ENCODE data around the gene DOC2A.
"Not testable (repeated sequence)": the region's sequence is repeated elsewhere in the genome, so short reads cannot be mapped to it uniquely, and the experiment has no call there.

DOC2A gene

DNA sequence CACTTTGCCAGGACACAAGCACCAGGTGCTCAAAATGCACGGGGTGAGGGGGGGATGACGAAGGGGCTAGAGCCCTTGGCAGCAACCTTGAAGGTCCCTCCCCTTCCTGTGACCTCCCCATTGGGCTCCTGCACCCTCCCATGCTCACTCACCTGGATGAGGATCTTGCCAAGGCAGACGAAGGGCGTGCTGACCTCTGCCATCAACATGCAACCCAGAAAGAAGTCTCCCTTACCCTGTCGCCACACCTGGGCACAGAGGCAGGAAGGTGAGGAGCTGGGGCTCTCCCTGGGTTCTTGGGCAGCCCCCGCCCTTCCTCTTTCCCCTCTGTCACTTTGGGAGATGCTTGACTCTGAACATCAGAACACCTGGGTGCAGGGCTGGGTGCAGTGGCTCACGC, 14.7 kb upstream of the DOC2A start:
- no peak for DNase-seq (ENCODE audit: low read depth)
- H3K9ac ChIP-seq (ENCODE audit: low read length), result no peak overlapping the region
- peaks cover 5% of the 10 kb centered on the region for H3K4me1 ChIP-seq (ENCODE audit: control insufficient read depth, insufficient read depth, low read length)
- H3K9me3 ChIP-seq (ENCODE audit: control insufficient read depth, low read length), result no peaks in the 10 kb centered on the region
- peaks cover 61% of the 10 kb centered on the region for H3K27me3 ChIP-seq (replicated peaks; ENCODE audit: control insufficient read depth, insufficient read depth, low read length)
- no peaks in the 10 kb centered on the region for H3K36me3 ChIP-seq (ENCODE audit: control insufficient read depth, insufficient read depth, low read length, severe bottlenecking)
- H3K4me3 ChIP-seq (ENCODE audit: low read length), result no peak overlapping the region

GRCh38 chr16:30025156-30025555, 14.3 kb upstream of the DOC2A start:
- Histone ChIP-seq H3K9ac (ENCODE audit: low read length) (no peak overlapping the region), H3K9me3 (ENCODE audit: control insufficient read depth, low read length) (no peaks in the 10 kb centered on the region), H3K4me1 (ENCODE audit: control insufficient read depth, insufficient read depth, low read length) (peaks cover 5% of the 10 kb centered on the region), H3K36me3 (ENCODE audit: control insufficient read depth, insufficient read depth, low read length, severe bottlenecking) (no peaks in the 10 kb centered on the region), H3K4me3 (ENCODE audit: low read length) (no peak overlapping the region), H3K27me3 (replicated peaks; ENCODE audit: control insufficient read depth, insufficient read depth, low read length) (peaks cover 58% of the 10 kb centered on the region)
- DNase-seq (ENCODE audit: low read depth), result no peak

DNA sequence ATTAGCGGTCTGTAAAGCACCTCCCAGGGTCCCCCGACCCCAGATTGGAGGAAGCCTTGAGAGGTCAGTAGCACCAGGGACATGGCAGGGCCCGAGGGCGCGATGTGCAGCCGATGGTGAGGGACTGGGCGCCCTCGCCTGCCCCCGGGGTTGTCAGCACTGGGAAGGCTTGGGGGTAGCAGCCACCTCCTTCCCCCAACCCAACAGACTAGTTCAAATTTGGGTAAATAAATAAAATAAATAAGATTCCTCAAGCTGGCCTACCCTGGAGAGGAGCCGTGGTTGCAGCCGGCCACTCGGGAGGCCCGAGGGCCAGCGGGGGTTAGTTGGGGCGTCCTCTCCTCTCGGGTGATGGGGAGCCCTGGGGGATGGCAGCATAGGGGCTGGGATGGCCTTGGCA, 13.6 kb upstream of the DOC2A start:
- no peaks in the 10 kb centered on the region for H3K36me3 ChIP-seq (ENCODE audit: control insufficient read depth, insufficient read depth, low read length, severe bottlenecking)
- H3K9ac ChIP-seq (ENCODE audit: low read length), result no peak overlapping the region
- H3K4me1 ChIP-seq (ENCODE audit: control insufficient read depth, insufficient read depth, low read length), result peaks cover 5% of the 10 kb centered on the region
- H3K9me3 ChIP-seq (ENCODE audit: control insufficient read depth, low read length), result no peaks in the 10 kb centered on the region
- no peak overlapping the region for H3K4me3 ChIP-seq (ENCODE audit: low read length)
- peaks cover 51% of the 10 kb centered on the region for H3K27me3 ChIP-seq (replicated peaks; ENCODE audit: control insufficient read depth, insufficient read depth, low read length)
- DNase-seq (ENCODE audit: low read depth), result no peak

DNA sequence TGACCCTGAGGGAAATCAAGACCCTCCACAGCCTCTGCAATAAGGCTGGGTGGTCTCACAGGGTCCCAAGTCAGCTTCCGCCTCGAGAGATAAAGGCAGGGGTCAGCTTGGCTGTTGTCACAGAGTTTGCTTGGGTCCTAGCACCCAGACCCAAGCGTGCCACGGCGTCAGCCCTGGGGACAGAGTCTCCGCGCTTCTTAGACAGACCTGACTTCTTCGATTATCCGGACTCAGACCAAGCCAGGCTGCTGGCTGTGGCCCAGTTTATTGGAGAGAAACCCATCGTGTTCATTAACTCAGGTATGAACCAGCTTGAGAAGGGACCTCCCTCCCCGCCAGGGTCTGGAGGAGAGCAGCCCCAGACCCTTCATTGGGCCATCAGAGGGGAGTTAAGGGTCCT, 12.8 kb upstream of the DOC2A start:
- no peak overlapping the region for H3K9ac ChIP-seq (ENCODE audit: low read length)
- H3K36me3 ChIP-seq (ENCODE audit: control insufficient read depth, insufficient read depth, low read length, severe bottlenecking), result no peaks in the 10 kb centered on the region
- DNase-seq (ENCODE audit: low read depth), result no peak
- H3K4me3 ChIP-seq (ENCODE audit: low read length), result no peak overlapping the region
- no peaks in the 10 kb centered on the region for H3K9me3 ChIP-seq (ENCODE audit: control insufficient read depth, low read length)
- peaks cover 5% of the 10 kb centered on the region for H3K4me1 ChIP-seq (ENCODE audit: control insufficient read depth, insufficient read depth, low read length)
- H3K27me3 ChIP-seq (replicated peaks; ENCODE audit: control insufficient read depth, insufficient read depth, low read length), result peaks cover 44% of the 10 kb centered on the region

DNA sequence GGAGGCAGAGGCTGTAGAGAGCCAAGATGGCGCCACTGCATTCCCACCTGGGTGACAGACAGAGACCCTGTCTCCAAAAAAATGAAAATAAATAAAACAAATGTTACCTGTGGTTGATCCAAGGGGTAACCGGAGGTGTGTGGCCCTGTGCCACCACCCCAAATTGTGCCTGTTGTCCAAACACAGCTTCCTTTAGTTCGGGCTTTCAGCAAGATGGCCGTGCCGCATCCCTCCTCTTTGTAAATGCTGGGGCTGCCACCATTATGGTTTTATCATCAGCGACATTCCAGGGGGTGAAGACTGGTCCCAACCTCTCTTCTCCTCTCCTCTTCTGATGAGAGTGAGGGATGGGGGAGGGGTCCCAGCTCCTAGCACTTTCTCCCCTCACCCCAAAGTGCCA, 12.1 kb upstream of the DOC2A start, which contains the start of gene C16orf92:
C16orf92 (plus strand) TSS at position 312 of the 400 bp plus-strand sequence. CDS start 143 bp downstream, outside the sequence.
- H3K36me3 ChIP-seq (ENCODE audit: control insufficient read depth, insufficient read depth, low read length, severe bottlenecking), result no peaks in the 10 kb centered on the region
- no peak for DNase-seq (ENCODE audit: low read depth)
- H3K4me1 ChIP-seq (ENCODE audit: control insufficient read depth, insufficient read depth, low read length), result peaks cover 5% of the 10 kb centered on the region
- no peak within 1 kb of the TSS for H3K4me3 ChIP-seq (ENCODE audit: low read length)
- no peak within 1 kb of the TSS for H3K9ac ChIP-seq (ENCODE audit: low read length)
- H3K27me3 ChIP-seq (replicated peaks; ENCODE audit: control insufficient read depth, insufficient read depth, low read length), result peaks cover 37% of the 10 kb centered on the region
- no peaks in the 10 kb centered on the region for H3K9me3 ChIP-seq (ENCODE audit: control insufficient read depth, low read length)

DNA sequence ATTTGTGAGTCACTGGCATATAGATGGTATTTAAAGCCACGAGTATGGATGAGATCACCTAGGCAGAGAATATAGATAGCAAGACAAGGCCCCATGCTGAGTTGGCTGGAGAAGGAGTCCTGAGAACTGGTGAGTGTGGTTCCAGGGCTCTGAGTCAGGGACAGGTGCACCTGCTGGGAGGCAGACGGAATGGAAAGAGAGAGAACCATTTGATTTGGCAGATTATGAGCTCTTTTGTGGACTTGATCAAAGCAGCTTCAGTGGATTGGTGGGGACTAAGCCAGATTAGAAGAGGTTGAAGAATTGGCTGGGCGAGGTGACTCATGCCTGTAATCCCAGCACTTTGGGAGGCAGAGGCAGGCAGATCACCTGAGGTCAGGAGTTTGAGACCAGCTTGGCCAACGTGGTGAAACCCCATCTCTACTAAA, 7.9 kb upstream of the DOC2A start:
- peaks cover 5% of the 10 kb centered on the region for H3K4me1 ChIP-seq (ENCODE audit: control insufficient read depth, insufficient read depth, low read length)
- H3K27me3 ChIP-seq (replicated peaks; ENCODE audit: control insufficient read depth, insufficient read depth, low read length), result peaks cover 13% of the 10 kb centered on the region
- DNase-seq (ENCODE audit: low read depth), result no peak
- no peak overlapping the region for H3K4me3 ChIP-seq (ENCODE audit: low read length)
- no peaks in the 10 kb centered on the region for H3K36me3 ChIP-seq (ENCODE audit: control insufficient read depth, insufficient read depth, low read length, severe bottlenecking)
- H3K9me3 ChIP-seq (ENCODE audit: control insufficient read depth, low read length), result no peaks in the 10 kb centered on the region
- no peak overlapping the region for H3K9ac ChIP-seq (ENCODE audit: low read length)

GRCh38 chr16:30017937-30018336, 7.1 kb upstream of the DOC2A start:
- not testable (repeated sequence) for H3K9ac ChIP-seq (ENCODE audit: low read length); DNase-seq (ENCODE audit: low read depth); H3K9me3 ChIP-seq (ENCODE audit: control insufficient read depth, low read length); H3K4me1 ChIP-seq (ENCODE audit: control insufficient read depth, insufficient read depth, low read length); H3K36me3 ChIP-seq (ENCODE audit: control insufficient read depth, insufficient read depth, low read length, severe bottlenecking); H3K4me3 ChIP-seq (ENCODE audit: low read length); H3K27me3 ChIP-seq (replicated peaks; ENCODE audit: control insufficient read depth, insufficient read depth, low read length)

DNA sequence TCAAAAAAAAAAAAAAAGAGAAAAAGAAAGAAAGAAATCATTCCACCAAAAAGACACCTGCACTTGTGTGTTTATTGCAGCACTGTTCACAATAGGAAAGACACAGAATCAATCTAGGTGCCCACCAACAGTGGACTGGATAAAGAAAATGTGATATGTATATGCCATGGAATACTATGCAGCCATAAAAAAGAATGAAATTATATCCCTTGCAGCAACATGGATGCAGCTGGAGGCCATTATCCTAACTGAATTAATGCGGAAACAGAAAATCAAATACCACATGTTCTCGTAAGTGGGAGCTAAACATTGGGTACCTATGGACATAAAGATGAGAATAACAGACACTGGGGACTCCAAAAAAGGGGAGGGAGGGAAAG, 6.4 kb upstream of the DOC2A start:
- peaks cover 5% of the 10 kb centered on the region for H3K27me3 ChIP-seq (replicated peaks; ENCODE audit: control insufficient read depth, insufficient read depth, low read length)
- H3K4me3 ChIP-seq (ENCODE audit: low read length), result no peak overlapping the region
- no peaks in the 10 kb centered on the region for H3K9me3 ChIP-seq (ENCODE audit: control insufficient read depth, low read length)
- H3K4me1 ChIP-seq (ENCODE audit: control insufficient read depth, insufficient read depth, low read length), result peaks cover 5% of the 10 kb centered on the region
- H3K9ac ChIP-seq (ENCODE audit: low read length), result no peak overlapping the region
- no peaks in the 10 kb centered on the region for H3K36me3 ChIP-seq (ENCODE audit: control insufficient read depth, insufficient read depth, low read length, severe bottlenecking)
- DNase-seq (ENCODE audit: low read depth), result no peak

GRCh38 chr16:30016555-30017276, 5.9 kb upstream of the DOC2A start:
- Histone ChIP-seq H3K9ac (ENCODE audit: low read length) (no peak overlapping the region), H3K4me1 (ENCODE audit: control insufficient read depth, insufficient read depth, low read length) (peaks cover 10% of the 10 kb centered on the region), H3K4me3 (ENCODE audit: low read length) (no peak overlapping the region), H3K36me3 (ENCODE audit: control insufficient read depth, insufficient read depth, low read length, severe bottlenecking) (no peaks in the 10 kb centered on the region), H3K9me3 (ENCODE audit: control insufficient read depth, low read length) (no peaks in the 10 kb centered on the region), H3K27me3 (replicated peaks; ENCODE audit: control insufficient read depth, insufficient read depth, low read length) (peaks cover 5% of the 10 kb centered on the region)
- DNase-seq (ENCODE audit: low read depth), result no peak

GRCh38 chr16:30015450-30015849, 4.6 kb upstream of the DOC2A start:
- H3K36me3 ChIP-seq (ENCODE audit: control insufficient read depth, insufficient read depth, low read length, severe bottlenecking); H3K9ac ChIP-seq (ENCODE audit: low read length); H3K27me3 ChIP-seq (replicated peaks; ENCODE audit: control insufficient read depth, insufficient read depth, low read length); DNase-seq (ENCODE audit: low read depth); H3K4me3 ChIP-seq (ENCODE audit: low read length); H3K4me1 ChIP-seq (ENCODE audit: control insufficient read depth, insufficient read depth, low read length); H3K9me3 ChIP-seq (ENCODE audit: control insufficient read depth, low read length): not testable (repeated sequence)

DNA sequence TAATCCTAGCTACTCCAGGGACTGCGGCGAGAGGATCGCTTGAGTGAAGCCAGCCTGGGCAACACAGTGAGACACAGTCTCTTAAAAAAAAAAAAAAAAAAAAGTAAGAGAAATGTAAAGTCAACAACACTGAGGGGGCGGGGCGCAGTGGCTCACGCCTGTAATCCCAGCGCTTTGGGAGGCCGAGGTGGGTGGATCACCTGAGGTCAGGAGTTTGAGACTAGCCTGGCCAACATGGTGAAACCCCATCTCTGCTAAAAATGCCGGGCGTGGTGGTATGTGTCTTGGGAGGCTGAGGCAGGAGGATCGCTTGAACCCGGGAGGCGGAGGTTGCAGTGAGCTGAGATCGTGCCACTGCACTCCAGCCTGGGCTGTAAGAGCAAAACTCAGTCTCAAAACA, 1.8 kb upstream of the DOC2A start:
- not testable (repeated sequence) for H3K4me1 ChIP-seq (ENCODE audit: control insufficient read depth, insufficient read depth, low read length); H3K4me3 ChIP-seq (ENCODE audit: low read length); H3K9ac ChIP-seq (ENCODE audit: low read length); H3K9me3 ChIP-seq (ENCODE audit: control insufficient read depth, low read length); DNase-seq (ENCODE audit: low read depth); H3K36me3 ChIP-seq (ENCODE audit: control insufficient read depth, insufficient read depth, low read length, severe bottlenecking)
- peaks cover 27% of the 10 kb centered on the region for H3K27me3 ChIP-seq (replicated peaks; ENCODE audit: control insufficient read depth, insufficient read depth, low read length)

Data from adipocyte (in vitro differentiated cells).